Measurements from ENCODE around the gene ZNF804A. TPM values are rescaled to one million over a fixed set of nuclear protein-coding genes. Genes with fewer than 3 reads are reported as not detected.

The ZNF804A gene
- total and polyA plus RNA-seq, 4 donors: 0.07 to 0.37 (median 0.13) TPM

DNA sequence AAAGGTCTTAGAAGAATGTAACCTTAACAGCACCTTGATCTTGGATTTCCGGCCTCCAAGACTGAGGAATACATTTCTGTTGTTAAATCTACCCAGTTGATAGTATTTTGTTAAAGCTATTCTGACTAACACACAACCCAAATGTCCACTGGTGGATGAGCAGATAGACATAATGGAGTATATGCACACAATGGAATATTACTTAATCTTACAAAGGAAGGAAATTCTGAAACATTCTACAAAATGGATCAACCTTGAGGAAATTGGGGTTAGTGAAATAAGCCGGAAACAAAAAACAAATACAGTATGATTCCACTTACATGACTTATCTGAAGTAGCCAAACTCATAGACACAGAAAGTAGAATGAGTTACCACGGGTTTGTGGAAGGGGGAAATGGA, 168.7 kb downstream of the ZNF804A start:
- Histone ChIP-seq H3K4me3 (ENCODE audit: low read depth in 1 of 3, low read length in 3 of 3) (no peak overlapping the region), H3K27ac (ENCODE audit: low read depth in 1 of 2, low read length in 2 of 2) (no peak overlapping the region), H3K9ac (ENCODE audit: low read depth in 1 of 2, low read length in 2 of 2) (no peak overlapping the region), H3K27me3 (ENCODE audit: control insufficient read depth in 4 of 4, insufficient read depth in 4 of 4, low read length in 3 of 4) (no peaks in the 10 kb centered on the region), H3K36me3 (ENCODE audit: control insufficient read depth in 4 of 4, insufficient read depth in 3 of 4, low read depth in 1 of 4, low read length in 3 of 4) (no peaks in the 10 kb centered on the region), H3K4me1 (ENCODE audit: control insufficient read depth in 4 of 4, insufficient read depth in 4 of 4, low read length in 3 of 4) (no peaks in the 10 kb centered on the region), H3K9me3 (ENCODE audit: control insufficient read depth in 4 of 4, low read length in 3 of 4) (no peaks in the 10 kb centered on the region)
- WGBS: 72% methylated on average over 3 of the region's 3 CpGs
- no peak for TF ChIP-seq FOXA2 (IDR thresholded peaks at IDR 0.05)
- TF ChIP-seq RXRA (IDR thresholded peaks at IDR 0.05): no peak
- no peak for TF ChIP-seq HNF4A (conservative IDR thresholded peaks at IDR 0.05)
- no peak for TF ChIP-seq SP1 (IDR thresholded peaks at IDR 0.05)
- TF ChIP-seq, protein P1, sequence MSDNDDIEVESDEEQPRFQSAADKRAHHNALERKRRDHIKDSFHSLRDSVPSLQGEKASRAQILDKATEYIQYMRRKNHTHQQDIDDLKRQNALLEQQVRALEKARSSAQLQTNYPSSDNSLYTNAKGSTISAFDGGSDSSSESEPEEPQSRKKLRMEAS (IDR thresholded peaks at IDR 0.05): no peak
- TF ChIP-seq, protein P2, sequence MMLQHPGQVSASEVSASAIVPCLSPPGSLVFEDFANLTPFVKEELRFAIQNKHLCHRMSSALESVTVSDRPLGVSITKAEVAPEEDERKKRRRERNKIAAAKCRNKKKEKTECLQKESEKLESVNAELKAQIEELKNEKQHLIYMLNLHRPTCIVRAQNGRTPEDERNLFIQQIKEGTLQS (IDR thresholded peaks at IDR 0.05): no peak
- TF ChIP-seq, protein P3, sequence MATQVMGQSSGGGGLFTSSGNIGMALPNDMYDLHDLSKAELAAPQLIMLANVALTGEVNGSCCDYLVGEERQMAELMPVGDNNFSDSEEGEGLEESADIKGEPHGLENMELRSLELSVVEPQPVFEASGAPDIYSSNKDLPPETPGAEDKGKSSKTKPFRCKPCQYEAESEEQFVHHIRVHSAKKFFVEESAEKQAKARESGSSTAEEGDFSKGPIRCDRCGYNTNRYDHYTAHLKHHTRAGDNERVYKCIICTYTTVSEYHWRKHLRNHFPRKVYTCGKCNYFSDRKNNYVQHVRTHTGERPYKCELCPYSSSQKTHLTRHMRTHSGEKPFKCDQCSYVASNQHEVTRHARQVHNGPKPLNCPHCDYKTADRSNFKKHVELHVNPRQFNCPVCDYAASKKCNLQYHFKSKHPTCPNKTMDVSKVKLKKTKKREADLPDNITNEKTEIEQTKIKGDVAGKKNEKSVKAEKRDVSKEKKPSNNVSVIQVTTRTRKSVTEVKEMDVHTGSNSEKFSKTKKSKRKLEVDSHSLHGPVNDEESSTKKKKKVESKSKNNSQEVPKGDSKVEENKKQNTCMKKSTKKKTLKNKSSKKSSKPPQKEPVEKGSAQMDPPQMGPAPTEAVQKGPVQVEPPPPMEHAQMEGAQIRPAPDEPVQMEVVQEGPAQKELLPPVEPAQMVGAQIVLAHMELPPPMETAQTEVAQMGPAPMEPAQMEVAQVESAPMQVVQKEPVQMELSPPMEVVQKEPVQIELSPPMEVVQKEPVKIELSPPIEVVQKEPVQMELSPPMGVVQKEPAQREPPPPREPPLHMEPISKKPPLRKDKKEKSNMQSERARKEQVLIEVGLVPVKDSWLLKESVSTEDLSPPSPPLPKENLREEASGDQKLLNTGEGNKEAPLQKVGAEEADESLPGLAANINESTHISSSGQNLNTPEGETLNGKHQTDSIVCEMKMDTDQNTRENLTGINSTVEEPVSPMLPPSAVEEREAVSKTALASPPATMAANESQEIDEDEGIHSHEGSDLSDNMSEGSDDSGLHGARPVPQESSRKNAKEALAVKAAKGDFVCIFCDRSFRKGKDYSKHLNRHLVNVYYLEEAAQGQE (IDR thresholded peaks at IDR 0.05): no peak
- no peak for TF ChIP-seq RAD21 (IDR thresholded peaks at IDR 0.05)
- no peak for TF ChIP-seq FOXA1 (IDR thresholded peaks at IDR 0.05)
- TF ChIP-seq, protein P4, sequence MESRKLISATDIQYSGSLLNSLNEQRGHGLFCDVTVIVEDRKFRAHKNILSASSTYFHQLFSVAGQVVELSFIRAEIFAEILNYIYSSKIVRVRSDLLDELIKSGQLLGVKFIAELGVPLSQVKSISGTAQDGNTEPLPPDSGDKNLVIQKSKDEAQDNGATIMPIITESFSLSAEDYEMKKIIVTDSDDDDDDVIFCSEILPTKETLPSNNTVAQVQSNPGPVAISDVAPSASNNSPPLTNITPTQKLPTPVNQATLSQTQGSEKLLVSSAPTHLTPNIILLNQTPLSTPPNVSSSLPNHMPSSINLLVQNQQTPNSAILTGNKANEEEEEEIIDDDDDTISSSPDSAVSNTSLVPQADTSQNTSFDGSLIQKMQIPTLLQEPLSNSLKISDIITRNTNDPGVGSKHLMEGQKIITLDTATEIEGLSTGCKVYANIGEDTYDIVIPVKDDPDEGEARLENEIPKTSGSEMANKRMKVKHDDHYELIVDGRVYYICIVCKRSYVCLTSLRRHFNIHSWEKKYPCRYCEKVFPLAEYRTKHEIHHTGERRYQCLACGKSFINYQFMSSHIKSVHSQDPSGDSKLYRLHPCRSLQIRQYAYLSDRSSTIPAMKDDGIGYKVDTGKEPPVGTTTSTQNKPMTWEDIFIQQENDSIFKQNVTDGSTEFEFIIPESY (IDR thresholded peaks at IDR 0.05): no peak
- TF ChIP-seq HNF4G (IDR thresholded peaks at IDR 0.05): no peak
- TF ChIP-seq GABPA (IDR thresholded peaks at IDR 0.05 in 1 of 2, conservative IDR thresholded peaks at IDR 0.05 in 1 of 2): no peak
- no peak for TF ChIP-seq TAF1 (conservative IDR thresholded peaks at IDR 0.05)
- TF ChIP-seq, protein P5, sequence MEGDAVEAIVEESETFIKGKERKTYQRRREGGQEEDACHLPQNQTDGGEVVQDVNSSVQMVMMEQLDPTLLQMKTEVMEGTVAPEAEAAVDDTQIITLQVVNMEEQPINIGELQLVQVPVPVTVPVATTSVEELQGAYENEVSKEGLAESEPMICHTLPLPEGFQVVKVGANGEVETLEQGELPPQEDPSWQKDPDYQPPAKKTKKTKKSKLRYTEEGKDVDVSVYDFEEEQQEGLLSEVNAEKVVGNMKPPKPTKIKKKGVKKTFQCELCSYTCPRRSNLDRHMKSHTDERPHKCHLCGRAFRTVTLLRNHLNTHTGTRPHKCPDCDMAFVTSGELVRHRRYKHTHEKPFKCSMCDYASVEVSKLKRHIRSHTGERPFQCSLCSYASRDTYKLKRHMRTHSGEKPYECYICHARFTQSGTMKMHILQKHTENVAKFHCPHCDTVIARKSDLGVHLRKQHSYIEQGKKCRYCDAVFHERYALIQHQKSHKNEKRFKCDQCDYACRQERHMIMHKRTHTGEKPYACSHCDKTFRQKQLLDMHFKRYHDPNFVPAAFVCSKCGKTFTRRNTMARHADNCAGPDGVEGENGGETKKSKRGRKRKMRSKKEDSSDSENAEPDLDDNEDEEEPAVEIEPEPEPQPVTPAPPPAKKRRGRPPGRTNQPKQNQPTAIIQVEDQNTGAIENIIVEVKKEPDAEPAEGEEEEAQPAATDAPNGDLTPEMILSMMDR (IDR thresholded peaks at IDR 0.05; ENCODE audit: low read depth, low read length, missing input control): no peak
- no peak for TF ChIP-seq YY1 (IDR thresholded peaks at IDR 0.05)
- TF ChIP-seq EGR1 (IDR thresholded peaks at IDR 0.05; ENCODE audit: low read depth in 2 of 2): no peak
- no peak for TF ChIP-seq JUND (IDR thresholded peaks at IDR 0.05)
- DNase-seq (ENCODE audit: low spot score): no peak

DNA sequence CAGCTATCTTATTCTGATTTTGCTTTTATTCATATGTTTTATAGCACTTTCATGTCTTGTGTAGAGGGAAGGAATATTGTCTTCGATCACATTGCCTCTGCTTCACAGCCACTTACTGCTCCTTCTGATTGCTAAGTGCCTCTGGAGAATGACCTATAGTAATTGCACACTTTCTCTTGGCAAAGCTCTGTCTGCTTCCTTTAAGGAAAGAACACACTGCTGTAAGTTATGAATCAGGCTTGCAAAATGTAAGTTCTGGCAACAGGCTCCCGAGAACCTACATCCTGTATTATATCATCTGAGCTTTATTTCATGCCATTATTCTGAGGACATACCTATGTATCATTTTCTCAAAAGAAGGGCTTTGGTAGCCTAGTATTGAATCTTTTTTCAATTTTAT, 170.7 kb downstream of the ZNF804A start:
- H3K27me3 ChIP-seq (ENCODE audit: control insufficient read depth in 4 of 4, insufficient read depth in 4 of 4, low read length in 3 of 4): no peaks in the 10 kb centered on the region
- no peak overlapping the region for H3K9ac ChIP-seq (ENCODE audit: low read depth in 1 of 2, low read length in 2 of 2)
- DNase-seq (ENCODE audit: low spot score): no peak
- H3K4me1 ChIP-seq (ENCODE audit: control insufficient read depth in 4 of 4, insufficient read depth in 4 of 4, low read length in 3 of 4): no peaks in the 10 kb centered on the region
- WGBS: 64% methylated on average over 2 of the region's 2 CpGs
- H3K9me3 ChIP-seq (ENCODE audit: control insufficient read depth in 4 of 4, low read length in 3 of 4): no peaks in the 10 kb centered on the region
- no peak overlapping the region for H3K27ac ChIP-seq (ENCODE audit: low read depth in 1 of 2, low read length in 2 of 2)
- no peak overlapping the region for H3K4me3 ChIP-seq (ENCODE audit: low read depth in 1 of 3, low read length in 3 of 3)
- H3K36me3 ChIP-seq (ENCODE audit: control insufficient read depth in 4 of 4, insufficient read depth in 3 of 4, low read depth in 1 of 4, low read length in 3 of 4): no peaks in the 10 kb centered on the region
- TF ChIP-seq SP1 (IDR thresholded peaks at IDR 0.05) (no peak), NR2F2 (IDR thresholded peaks at IDR 0.05) (no peak), RXRA (IDR thresholded peaks at IDR 0.05) (no peak), HNF4A (conservative IDR thresholded peaks at IDR 0.05) (no peak), EGR1 (IDR thresholded peaks at IDR 0.05; ENCODE audit: low read depth in 2 of 2) (no peak), TAF1 (conservative IDR thresholded peaks at IDR 0.05) (no peak), FOXA2 (IDR thresholded peaks at IDR 0.05) (no peak), FOXA1 (IDR thresholded peaks at IDR 0.05) (no peak), JUND (IDR thresholded peaks at IDR 0.05) (no peak), YY1 (IDR thresholded peaks at IDR 0.05) (no peak), HNF4G (IDR thresholded peaks at IDR 0.05) (no peak), RAD21 (IDR thresholded peaks at IDR 0.05) (no peak)
- TF ChIP-seq, protein P2 (IDR thresholded peaks at IDR 0.05): no peak
- TF ChIP-seq, protein P1 (IDR thresholded peaks at IDR 0.05): no peak
- TF ChIP-seq, protein P5 (IDR thresholded peaks at IDR 0.05; ENCODE audit: low read depth, low read length, missing input control): no peak
- TF ChIP-seq, protein P4 (IDR thresholded peaks at IDR 0.05): no peak

Data from liver (tissue), 9 donors.